Tibial artery (tissue), 4 donors: ENCODE measurements around the gene SP2.

ENCODE experiments used
- DNase-seq, 2 donors: peaks; one replicate each; pipeline ENCODE4 v3.0.0-alpha.2; 2019
- H3K27ac ChIP-seq, 2 donors: fragments of 200-600 bp; sonication (generic) in 1 of 2; 1 replicate in 1 of 2; 2 replicates in 1 of 2; pipeline ENCODE4 v1.5.1; 2018 to 2019; ENCODE audit warnings: mild to moderate bottlenecking in 1 of 2
- H3K27me3 ChIP-seq, 2 donors: fragments of 200-600 bp; sonication (generic) in 1 of 2; one replicate each; pipeline versions ENCODE4 v1.5.1 to v1.6.0; 2016 to 2019
- H3K36me3 ChIP-seq, 3 donors: fragments of 200-600 bp; sonication (generic) in 2 of 3; one replicate each; pipeline ENCODE4 v1.5.1; 2016 to 2019; ENCODE audit warnings: mild to moderate bottlenecking in 2 of 3
- H3K4me1 ChIP-seq, 4 donors: fragments of 200-600 bp; sonication (generic) in 2 of 4; 1 replicate in 3 of 4; 2 replicates in 1 of 4; pipeline ENCODE4 v1.5.1; 2016 to 2019
- H3K4me3 ChIP-seq, 2 donors: fragments of 200-600 bp; sonication (generic) in 1 of 2; 1 replicate in 1 of 2; 2 replicates in 1 of 2; pipeline ENCODE4 v1.5.1; 2018 to 2019; ENCODE audit warnings: mild to moderate bottlenecking in 2 of 2
- H3K9me3 ChIP-seq, 3 donors: fragments of 200-600 bp; sonication (generic) in 1 of 3; one replicate each; pipeline ENCODE4 v1.5.1; 2016 to 2019
- intact Hi-C: fragments of 100-400 bp; cut with DNase I; formaldehyde crosslinking; loops from one replicate; pipeline ENCODE4 v1.15.0; 2023; ENCODE audit warnings: low total_unique reads
- TF ChIP-seq, protein P1 (sequence below), 2 experiments: fragments of 200-600 bp in 1 of 2; fragments of 450-650 bp in 1 of 2; IDR thresholded peaks; one replicate each; pipeline ENCODE4 v1.5.1; 2017 to 2019; ENCODE audit warnings: antibody characterized with exemption in 2 of 2, mild to moderate bottlenecking in 1 of 2, moderate library complexity in 1 of 2

SP2 gene

DNA sequence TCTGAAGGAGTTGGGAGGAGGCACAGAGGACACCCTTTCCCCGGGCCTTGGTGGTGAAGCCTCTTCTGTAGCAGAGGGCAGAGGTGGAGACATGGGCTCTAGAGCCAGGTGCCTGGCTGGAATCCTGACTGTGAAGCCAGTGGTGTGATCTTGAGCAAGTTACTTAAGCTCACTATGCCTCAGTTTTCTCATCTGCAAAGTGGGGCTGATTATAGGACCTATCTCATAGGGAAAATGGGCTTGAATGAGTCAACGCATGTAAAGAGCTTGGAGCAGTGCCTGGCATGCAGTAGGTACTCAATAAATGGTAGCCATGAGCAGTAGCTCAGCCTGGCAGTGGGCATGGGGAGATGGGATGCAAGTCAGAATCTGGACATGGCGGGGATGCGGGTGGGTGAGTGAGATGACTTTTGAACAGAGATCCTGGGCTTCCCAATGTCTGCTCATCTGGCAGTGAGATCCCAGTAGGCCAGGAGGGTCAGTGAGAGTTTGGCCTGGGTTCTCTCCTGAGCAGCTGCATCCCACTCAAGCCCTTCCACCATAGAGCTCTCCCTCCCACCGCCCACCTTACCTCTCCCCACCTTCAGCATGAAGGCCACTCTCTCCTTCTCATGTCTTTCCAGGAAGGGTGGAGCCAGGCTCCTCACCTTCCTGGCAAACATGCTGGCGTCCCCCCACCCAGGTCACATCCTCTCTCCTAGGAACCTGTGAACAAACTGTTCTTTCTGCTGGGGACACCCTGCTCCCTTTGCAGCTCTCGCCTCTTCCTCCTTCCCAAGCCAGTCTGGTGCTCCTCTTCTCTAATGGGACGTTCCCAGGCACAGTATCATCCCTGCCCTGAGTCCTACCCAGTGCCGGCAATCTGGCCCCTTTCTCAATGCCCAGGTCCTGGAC lies 13.1 kb upstream of the SP2 start:
- Histone ChIP-seq H3K27ac (no peak overlapping the region), H3K27me3 (peaks cover 0 to 9% of the 10 kb centered on the region in 2 donors), H3K4me1 (peaks cover 0 to 22% (median 0%) of the 10 kb centered on the region in 4 donors), H3K36me3 (no peaks in the 10 kb centered on the region), H3K4me3 (peak overlapping the region; percentile 14 to 33), H3K9me3 (no peaks in the 10 kb centered on the region)
- intact Hi-C loops: loop anchor here (10.0 kb wide), 1 partner anchor 82 kb away; no protein-coding TSS in a partner anchor
- TF ChIP-seq, protein P1, sequence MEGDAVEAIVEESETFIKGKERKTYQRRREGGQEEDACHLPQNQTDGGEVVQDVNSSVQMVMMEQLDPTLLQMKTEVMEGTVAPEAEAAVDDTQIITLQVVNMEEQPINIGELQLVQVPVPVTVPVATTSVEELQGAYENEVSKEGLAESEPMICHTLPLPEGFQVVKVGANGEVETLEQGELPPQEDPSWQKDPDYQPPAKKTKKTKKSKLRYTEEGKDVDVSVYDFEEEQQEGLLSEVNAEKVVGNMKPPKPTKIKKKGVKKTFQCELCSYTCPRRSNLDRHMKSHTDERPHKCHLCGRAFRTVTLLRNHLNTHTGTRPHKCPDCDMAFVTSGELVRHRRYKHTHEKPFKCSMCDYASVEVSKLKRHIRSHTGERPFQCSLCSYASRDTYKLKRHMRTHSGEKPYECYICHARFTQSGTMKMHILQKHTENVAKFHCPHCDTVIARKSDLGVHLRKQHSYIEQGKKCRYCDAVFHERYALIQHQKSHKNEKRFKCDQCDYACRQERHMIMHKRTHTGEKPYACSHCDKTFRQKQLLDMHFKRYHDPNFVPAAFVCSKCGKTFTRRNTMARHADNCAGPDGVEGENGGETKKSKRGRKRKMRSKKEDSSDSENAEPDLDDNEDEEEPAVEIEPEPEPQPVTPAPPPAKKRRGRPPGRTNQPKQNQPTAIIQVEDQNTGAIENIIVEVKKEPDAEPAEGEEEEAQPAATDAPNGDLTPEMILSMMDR (IDR thresholded peaks at IDR 0.05): no peak
- no peak for DNase-seq

DNA sequence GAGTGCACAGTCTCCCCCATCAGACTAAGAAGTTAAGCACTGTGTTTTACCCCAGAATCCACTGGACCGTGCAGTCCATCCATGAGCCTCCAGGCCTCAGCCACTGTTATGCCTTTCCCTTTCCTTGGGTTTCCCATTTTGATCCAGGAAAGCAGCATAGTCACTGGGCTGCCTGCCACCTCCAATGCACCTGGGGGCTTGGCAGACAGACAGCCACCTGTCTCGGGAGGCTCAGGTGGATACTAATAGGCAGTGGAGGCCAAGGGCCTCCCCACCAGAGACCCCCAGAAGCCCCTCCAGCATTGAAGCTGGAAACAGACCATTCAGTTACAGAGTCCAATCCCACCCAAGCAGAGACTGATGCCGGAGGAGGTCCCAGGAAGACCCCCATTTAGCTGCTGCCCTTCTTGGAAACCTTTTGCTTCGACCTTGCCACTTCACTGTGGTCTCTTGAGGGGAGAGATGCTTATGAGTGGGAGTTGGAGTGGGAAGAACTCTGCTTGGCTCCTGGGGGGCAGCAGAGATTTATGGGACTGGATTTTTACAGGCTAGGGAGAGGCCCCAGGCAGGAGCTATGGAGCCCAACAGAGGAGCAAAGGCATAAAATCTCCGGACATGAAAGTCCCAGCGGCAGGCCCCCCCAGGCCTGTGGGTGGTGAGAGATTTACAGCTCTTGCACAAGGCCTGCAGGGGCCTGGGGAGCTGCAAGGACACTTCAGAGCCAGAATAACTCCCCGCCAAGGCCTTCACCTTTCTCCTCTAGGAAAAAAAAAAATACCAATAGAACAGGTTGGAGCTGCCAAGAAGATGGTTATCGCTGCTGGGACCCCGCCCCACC lies 12.2 kb upstream of the SP2 start:
- Histone ChIP-seq H3K27me3 (peaks cover 0 to under 1% of the 10 kb centered on the region in 2 donors), H3K36me3 (no peaks in the 10 kb centered on the region), H3K4me3 (no peak overlapping the region), H3K4me1 (peaks cover 0 to 22% (median 0%) of the 10 kb centered on the region in 4 donors), H3K9me3 (no peaks in the 10 kb centered on the region), H3K27ac (no peak overlapping the region)
- no peak for DNase-seq
- TF ChIP-seq, protein P1 (IDR thresholded peaks at IDR 0.05): no peak
- intact Hi-C loops: loop anchor here (10.0 kb wide), 1 partner anchor 81 kb away; no protein-coding TSS in a partner anchor

DNA sequence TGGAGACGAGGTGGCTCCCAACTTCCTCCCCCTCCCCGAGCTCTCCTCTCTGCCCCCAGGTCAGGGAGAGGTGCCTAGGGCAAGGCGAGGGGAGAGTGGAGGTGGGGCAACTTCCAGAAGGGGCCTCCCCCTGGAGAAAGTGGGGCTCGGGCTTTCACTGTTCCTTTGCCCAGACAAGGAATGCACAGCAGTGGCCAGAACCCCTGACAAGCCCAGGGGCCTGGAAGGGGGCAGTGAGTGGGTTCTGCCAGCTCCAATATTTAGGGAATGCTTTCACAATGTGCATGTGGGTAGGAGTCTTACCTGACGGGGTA lies 11.7 kb upstream of the SP2 start:
- no peaks in the 10 kb centered on the region for H3K27me3 ChIP-seq
- DNase-seq: no peak
- TF ChIP-seq, protein P1 (IDR thresholded peaks at IDR 0.05): no peak
- H3K4me1 ChIP-seq: peaks cover 0 to 22% (median 0%) of the 10 kb centered on the region in 4 donors
- H3K36me3 ChIP-seq: no peaks in the 10 kb centered on the region
- no peak overlapping the region for H3K27ac ChIP-seq
- no peak overlapping the region for H3K4me3 ChIP-seq
- no peaks in the 10 kb centered on the region for H3K9me3 ChIP-seq
- intact Hi-C loops: loop anchor here (10.0 kb wide), 1 partner anchor 80 kb away; no protein-coding TSS in a partner anchor

DNA sequence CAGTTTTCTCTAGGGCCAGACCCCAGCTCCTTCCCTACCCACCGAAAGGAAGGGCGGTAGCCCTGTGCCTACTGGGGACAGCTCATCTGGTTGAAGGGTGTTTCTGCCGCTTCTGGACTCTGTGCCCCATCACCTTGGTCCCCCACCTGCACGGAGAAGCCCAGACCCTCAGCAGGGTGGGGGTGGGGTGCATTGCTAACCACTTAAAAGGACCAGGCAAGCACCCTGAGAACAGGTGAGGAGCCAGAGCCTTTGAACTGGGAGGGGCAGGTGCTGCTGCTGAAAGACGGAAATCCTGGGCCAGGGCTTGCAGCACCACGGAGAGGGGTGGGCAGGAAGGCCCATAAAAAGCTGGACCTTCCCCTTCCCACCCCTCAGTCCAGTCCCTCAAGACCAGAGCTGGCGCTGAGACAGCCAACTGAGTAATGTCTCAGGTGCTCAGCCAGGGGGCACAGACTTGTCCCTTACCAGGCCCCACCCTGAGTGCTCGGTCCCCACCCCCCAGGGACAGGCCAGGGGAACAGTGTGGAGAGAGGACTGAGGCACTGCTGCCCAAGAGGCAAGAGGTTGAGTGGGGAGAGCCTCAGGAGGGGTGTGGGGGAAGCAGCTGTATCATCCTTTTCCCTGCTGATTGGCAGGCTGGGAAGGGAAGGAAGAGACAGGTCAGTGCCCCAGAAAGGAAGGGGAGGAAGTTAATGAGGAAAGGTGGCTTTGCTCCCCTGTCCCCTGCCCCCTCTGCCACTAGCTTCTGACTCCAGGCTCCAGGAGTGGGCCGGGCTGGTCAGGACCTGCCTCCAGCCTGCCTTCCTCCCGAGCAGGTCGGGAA lies 10.9 kb upstream of the SP2 start:
- Histone ChIP-seq H3K27me3 (no peaks in the 10 kb centered on the region), H3K36me3 (no peaks in the 10 kb centered on the region), H3K4me3 (no peak overlapping the region), H3K9me3 (no peaks in the 10 kb centered on the region), H3K27ac (no peak overlapping the region), H3K4me1 (peaks cover 0 to 26% (median 0%) of the 10 kb centered on the region in 4 donors)
- TF ChIP-seq, protein P1 (IDR thresholded peaks at IDR 0.05): no peak
- DNase-seq: no peak
- intact Hi-C loops: loop anchor here (10.0 kb wide), 1 partner anchor 80 kb away; no protein-coding TSS in a partner anchor

DNA sequence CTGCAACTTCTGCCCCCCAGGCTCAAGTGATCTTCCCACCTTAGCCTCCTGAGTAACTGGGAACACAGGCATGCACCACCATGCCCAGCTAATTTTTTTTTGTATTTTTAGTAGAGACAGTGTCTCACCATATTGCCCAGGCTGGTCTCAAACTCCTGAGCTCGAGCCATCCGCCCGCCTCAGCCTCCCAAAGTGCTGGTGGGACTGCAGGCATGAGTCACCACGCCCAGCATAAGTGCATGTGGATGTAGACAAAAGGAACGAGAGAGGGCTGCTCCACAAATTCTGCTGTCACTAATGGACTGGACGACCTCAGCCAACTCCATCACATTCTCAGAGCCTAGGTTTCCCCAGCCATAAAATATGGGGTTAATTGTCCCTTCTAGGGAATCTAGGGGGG lies 7.7 kb upstream of the SP2 start:
- intact Hi-C loops: loop anchor here (10.0 kb wide), 1 partner anchor 77 kb away; no protein-coding TSS in a partner anchor
- H3K4me1 ChIP-seq: peaks cover 0 to 10% (median 0%) of the 10 kb centered on the region in 4 donors
- TF ChIP-seq, protein P1 (IDR thresholded peaks at IDR 0.05): no peak
- H3K27me3 ChIP-seq: no peaks in the 10 kb centered on the region
- H3K36me3 ChIP-seq: no peaks in the 10 kb centered on the region
- H3K4me3 ChIP-seq: no peak overlapping the region
- H3K27ac ChIP-seq: no peak overlapping the region
- no peak for DNase-seq
- H3K9me3 ChIP-seq: no peaks in the 10 kb centered on the region
